Measurements from ENCODE around the gene ERAP2.

DNA sequence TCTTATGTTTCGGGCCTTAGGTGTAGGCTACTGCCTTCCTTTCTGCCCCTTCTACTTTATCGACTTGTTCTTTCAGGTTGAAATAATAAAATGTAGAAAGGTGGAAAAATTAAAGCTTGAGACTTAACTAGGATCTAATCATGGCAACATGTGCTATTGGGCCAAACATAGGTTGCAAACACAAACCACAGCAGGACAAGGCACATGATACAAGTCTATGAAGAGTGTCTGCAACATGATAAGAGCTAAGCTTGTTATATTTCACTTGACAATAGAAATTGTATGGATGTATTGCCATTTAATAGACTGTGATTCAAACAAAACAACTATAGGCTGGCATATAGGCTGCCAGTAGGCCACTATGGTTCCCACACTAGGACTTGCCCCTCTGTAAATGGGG is 1.7 kb upstream of the ERAP2 start:
- TF ChIP-seq, protein P1, sequence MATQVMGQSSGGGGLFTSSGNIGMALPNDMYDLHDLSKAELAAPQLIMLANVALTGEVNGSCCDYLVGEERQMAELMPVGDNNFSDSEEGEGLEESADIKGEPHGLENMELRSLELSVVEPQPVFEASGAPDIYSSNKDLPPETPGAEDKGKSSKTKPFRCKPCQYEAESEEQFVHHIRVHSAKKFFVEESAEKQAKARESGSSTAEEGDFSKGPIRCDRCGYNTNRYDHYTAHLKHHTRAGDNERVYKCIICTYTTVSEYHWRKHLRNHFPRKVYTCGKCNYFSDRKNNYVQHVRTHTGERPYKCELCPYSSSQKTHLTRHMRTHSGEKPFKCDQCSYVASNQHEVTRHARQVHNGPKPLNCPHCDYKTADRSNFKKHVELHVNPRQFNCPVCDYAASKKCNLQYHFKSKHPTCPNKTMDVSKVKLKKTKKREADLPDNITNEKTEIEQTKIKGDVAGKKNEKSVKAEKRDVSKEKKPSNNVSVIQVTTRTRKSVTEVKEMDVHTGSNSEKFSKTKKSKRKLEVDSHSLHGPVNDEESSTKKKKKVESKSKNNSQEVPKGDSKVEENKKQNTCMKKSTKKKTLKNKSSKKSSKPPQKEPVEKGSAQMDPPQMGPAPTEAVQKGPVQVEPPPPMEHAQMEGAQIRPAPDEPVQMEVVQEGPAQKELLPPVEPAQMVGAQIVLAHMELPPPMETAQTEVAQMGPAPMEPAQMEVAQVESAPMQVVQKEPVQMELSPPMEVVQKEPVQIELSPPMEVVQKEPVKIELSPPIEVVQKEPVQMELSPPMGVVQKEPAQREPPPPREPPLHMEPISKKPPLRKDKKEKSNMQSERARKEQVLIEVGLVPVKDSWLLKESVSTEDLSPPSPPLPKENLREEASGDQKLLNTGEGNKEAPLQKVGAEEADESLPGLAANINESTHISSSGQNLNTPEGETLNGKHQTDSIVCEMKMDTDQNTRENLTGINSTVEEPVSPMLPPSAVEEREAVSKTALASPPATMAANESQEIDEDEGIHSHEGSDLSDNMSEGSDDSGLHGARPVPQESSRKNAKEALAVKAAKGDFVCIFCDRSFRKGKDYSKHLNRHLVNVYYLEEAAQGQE (IDR thresholded peaks at IDR 0.05; ENCODE audit: low read depth): no peak
- no peak for TF ChIP-seq RAD21 (IDR thresholded peaks at IDR 0.05; ENCODE audit: low read depth)
- TF ChIP-seq CREB1 (IDR thresholded peaks at IDR 0.05; ENCODE audit: low read depth): no peak
- no peak for TF ChIP-seq EP300 (IDR thresholded peaks at IDR 0.05; ENCODE audit: borderline replicate concordance)
- TF ChIP-seq, protein P2, sequence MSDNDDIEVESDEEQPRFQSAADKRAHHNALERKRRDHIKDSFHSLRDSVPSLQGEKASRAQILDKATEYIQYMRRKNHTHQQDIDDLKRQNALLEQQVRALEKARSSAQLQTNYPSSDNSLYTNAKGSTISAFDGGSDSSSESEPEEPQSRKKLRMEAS (IDR thresholded peaks at IDR 0.05): no peak
